ENCODE results near the gene STK17B.
"Not testable (repeated sequence)": the region's sequence is repeated elsewhere in the genome, so short reads cannot be mapped to it uniquely, and the experiment has no call there.

Gene STK17B

GRCh38 chr2:196105951-196106350 is 65.4 kb downstream of the STK17B start:
- no peak for DNase-seq

GRCh38 chr2:196104066-196104465 is 67.3 kb downstream of the STK17B start:
- DNase-seq, result no peak

GRCh38 chr2:196103626-196104025 is 67.8 kb downstream of the STK17B start:
- DNase-seq, result no peak

- DNase-seq, result no peak
Measured at GRCh38 chr2:196101325-196101991, 69.9 kb downstream of the STK17B start.

- no peak for DNase-seq
Measured at GRCh38 chr2:196099916-196100315, 71.5 kb downstream of the STK17B start.

- DNase-seq, result no peak
Measured at GRCh38 chr2:196097864-196098660, 73.3 kb downstream of the STK17B start.

GRCh38 chr2:196096982-196097745 is 74.2 kb downstream of the STK17B start:
- DNase-seq, result no peak

GRCh38 chr2:196096264-196096663 is 75.1 kb downstream of the STK17B start:
- DNase-seq, result no peak

- DNase-seq, result not testable (repeated sequence)
Measured at GRCh38 chr2:196089448-196089847, 81.9 kb downstream of the STK17B start.

GRCh38 chr2:196088203-196088602 is 83.2 kb downstream of the STK17B start:
- DNase-seq, result no peak

- DNase-seq, result no peak
Measured at GRCh38 chr2:196086517-196087368, 84.6 kb downstream of the STK17B start.

- DNase-seq, result no peak
Measured at GRCh38 chr2:196083601-196084000, 87.8 kb downstream of the STK17B start.

Data from NCI-H1436 (cell line).